H1 (cell line): ENCODE results near the gene SDSL. TPM values are rescaled to one million over a fixed set of nuclear protein-coding genes. Genes with fewer than 3 reads are reported as not detected.

ENCODE experiments used
- CTCF ChIA-PET: fragments of 300-600 bp; sonication (Branson Sonifier 250); formaldehyde crosslinking; loops from one replicate; lab custom pipeline; 2021; ENCODE audit not compliant: partially characterized antibody; lab: Charles Lee
- POLR2A ChIA-PET: fragments of 300-600 bp; sonication (Branson Sonifier 250); formaldehyde crosslinking; loops from one replicate; lab custom pipeline; 2021; ENCODE audit warnings: inconsistent platforms; ENCODE audit not compliant: partially characterized antibody; lab: Charles Lee
- DNase-seq, 2 experiments: peaks; one replicate each; pipeline versions ENCODE4 v3.0.0 to v3.0.0-alpha.2; 2010 to 2022; ENCODE audit warnings: low spot score in 2 of 2, low read depth in 1 of 2, mixed read lengths in 1 of 2
- FAIRE-seq: peaks from 2 replicates; lab custom pipeline; 2011; peaks lifted over from hg19 to GRCh38; lab: Jason Lieb, UNC
- H2AFZ ChIP-seq: 2 replicates; pipeline ENCODE4 v1.8.1; 2012; ENCODE audit warnings: low read length, inconsistent platforms
- H2AK5ac ChIP-seq: 2 replicates; pipeline ENCODE4 v1.6.1; 2013; ENCODE audit warnings: low read depth, low read length
- H2BK120ac ChIP-seq: replicated peaks from 2 replicates; pipeline ENCODE3; 2013; ENCODE audit warnings: low read depth, low read length, inconsistent platforms
- H2BK12ac ChIP-seq: 2 replicates; pipeline ENCODE4 v1.6.1; 2013; ENCODE audit warnings: low read depth, low read length
- H2BK15ac ChIP-seq: 2 replicates; pipeline ENCODE4 v1.6.1; 2013; ENCODE audit warnings: low read length
- H2BK20ac ChIP-seq: 2 replicates; pipeline ENCODE4 v1.6.1; 2013; ENCODE audit warnings: low read length
- H2BK5ac ChIP-seq: 2 replicates; pipeline ENCODE4 v1.6.1; 2013; ENCODE audit warnings: low read depth, low read length
- H3K14ac ChIP-seq: 2 replicates; pipeline ENCODE4 v1.6.1; 2013; ENCODE audit warnings: inconsistent platforms; ENCODE audit not compliant: insufficient read length
- H3K18ac ChIP-seq: 2 replicates; pipeline ENCODE4 v1.6.1; 2013; ENCODE audit warnings: low read length; ENCODE audit errors: extremely low read depth
- H3K23ac ChIP-seq: 2 replicates; pipeline ENCODE4 v1.6.1; 2013; ENCODE audit warnings: inconsistent platforms; ENCODE audit not compliant: insufficient read length
- H3K23me2 ChIP-seq: 2 replicates; pipeline ENCODE4 v1.6.1; 2013; ENCODE audit warnings: low read depth, low read length
- H3K27ac ChIP-seq: 2 replicates; pipeline ENCODE4 v1.6.1; 2011; ENCODE audit warnings: low read depth, low read length, inconsistent platforms
- H3K27me3 ChIP-seq, 4 experiments: replicated peaks in 1 of 4; 1 replicate in 1 of 4; 2 replicates in 3 of 4; pipeline versions ENCODE4 v1.6.1 to v1.8.1; 2011 to 2013; ENCODE audit warnings: low read length in 3 of 4, mild to moderate bottlenecking in 3 of 4, inconsistent platforms in 2 of 4, mixed read lengths in 2 of 4, moderate library complexity in 1 of 4; ENCODE audit not compliant: control insufficient read depth in 3 of 4, insufficient read depth in 3 of 4; ENCODE audit errors: extremely low read depth in 1 of 4
- H3K36me3 ChIP-seq, 4 experiments: 2 replicates each; pipeline versions ENCODE4 v1.6.1 to v1.8.1; 2011 to 2013; ENCODE audit warnings: mild to moderate bottlenecking in 4 of 4, low read length in 3 of 4, moderate library complexity in 2 of 4, control low read depth in 1 of 4, inconsistent platforms in 1 of 4; ENCODE audit not compliant: insufficient read depth in 4 of 4, control insufficient read depth in 2 of 4
- H3K4ac ChIP-seq: replicated peaks from 2 replicates; pipeline ENCODE3; 2013; ENCODE audit warnings: low read length, low read depth, mixed read lengths, inconsistent platforms; ENCODE audit not compliant: insufficient read length
- H3K4me1 ChIP-seq, 4 experiments: replicated peaks in 1 of 4; 1 replicate in 1 of 4; 2 replicates in 3 of 4; pipeline versions ENCODE4 v1.6.1 to v1.8.1; 2011 to 2013; ENCODE audit warnings: low read length in 3 of 4, inconsistent platforms in 2 of 4, mixed read lengths in 1 of 4; ENCODE audit not compliant: insufficient read depth in 4 of 4, control insufficient read depth in 3 of 4
- H3K4me2 ChIP-seq, 2 experiments: 2 replicates each; pipeline versions ENCODE4 v1.6.1 to v1.8.1; 2011 to 2013; ENCODE audit warnings: low read depth in 2 of 2, low read length in 2 of 2, control low read depth in 1 of 2, inconsistent platforms in 1 of 2, mild to moderate bottlenecking in 1 of 2; ENCODE audit not compliant: insufficient read depth in 1 of 2
- H3K4me3 ChIP-seq, 4 experiments: fragments of 200-600, 300-600 bp in 1 of 4; sonication (generic), shearing (Covaris generic), sonication (Bioruptor Twin) in 1 of 4; 2 replicates each; pipeline versions ENCODE4 v1.5.1 to v1.8.1; 2011 to 2016; ENCODE audit warnings: low read length in 4 of 4, low read depth in 3 of 4, control low read depth in 2 of 4, inconsistent platforms in 2 of 4, mild to moderate bottlenecking in 2 of 4, mixed read lengths in 1 of 4, moderate library complexity in 1 of 4; ENCODE audit not compliant: insufficient read depth in 2 of 4; ENCODE audit errors: extremely low read depth in 1 of 4
- H3K56ac ChIP-seq: replicated peaks from 2 replicates; pipeline ENCODE3; 2013; ENCODE audit warnings: low read depth, mild to moderate bottlenecking, mixed read lengths, low read length, inconsistent platforms; ENCODE audit not compliant: insufficient read length
- H3K79me1 ChIP-seq: 2 replicates; pipeline ENCODE4 v1.6.1; 2013; ENCODE audit warnings: low read depth, low read length, control low read depth
- H3K79me2 ChIP-seq, 2 experiments: 2 replicates each; pipeline versions ENCODE4 v1.6.1 to v1.8.1; 2012 to 2013; ENCODE audit warnings: low read length in 2 of 2, mild to moderate bottlenecking in 2 of 2, inconsistent platforms in 1 of 2; ENCODE audit not compliant: insufficient read depth in 2 of 2, control insufficient read depth in 1 of 2
- H3K9ac ChIP-seq, 4 experiments: replicated peaks in 1 of 4; 1 replicate in 1 of 4; 2 replicates in 3 of 4; pipeline versions ENCODE4 v1.6.1 to v1.8.1; 2011 to 2013; ENCODE audit warnings: low read depth in 3 of 4, low read length in 3 of 4, control low read depth in 2 of 4, mild to moderate bottlenecking in 2 of 4, moderate library complexity in 2 of 4, inconsistent platforms in 1 of 4; ENCODE audit errors: extremely low read depth in 1 of 4
- H3K9me3 ChIP-seq, 2 experiments: 2 replicates each; pipeline versions ENCODE4 v1.6.1 to v1.8.1; 2012 to 2013; ENCODE audit warnings: mild to moderate bottlenecking in 2 of 2, moderate library complexity in 2 of 2, control low read depth in 1 of 2, inconsistent platforms in 1 of 2, low read depth in 1 of 2, low read length in 1 of 2, mixed read lengths in 1 of 2; ENCODE audit not compliant: insufficient read depth in 2 of 2
- H4K20me1 ChIP-seq, 2 experiments: replicated peaks in 1 of 2; 2 replicates each; pipeline versions ENCODE3 to v1.8.1; 2011 to 2013; ENCODE audit warnings: inconsistent platforms in 2 of 2, low read length in 2 of 2, mild to moderate bottlenecking in 1 of 2; ENCODE audit not compliant: insufficient read depth in 2 of 2, control insufficient read depth in 1 of 2
- H4K5ac ChIP-seq: 2 replicates; pipeline ENCODE4 v1.6.1; 2013; ENCODE audit warnings: low read length, low read depth, mixed read lengths, inconsistent platforms; ENCODE audit not compliant: insufficient read length
- H4K8ac ChIP-seq: 2 replicates; pipeline ENCODE4 v1.8.0; 2013; ENCODE audit warnings: mild to moderate bottlenecking, moderate library complexity, low read length, inconsistent platforms; ENCODE audit not compliant: insufficient read depth; ENCODE audit errors: extremely low read depth
- H4K91ac ChIP-seq: replicated peaks from 2 replicates; pipeline ENCODE3; 2013; ENCODE audit warnings: low read length, mixed read lengths, inconsistent platforms; ENCODE audit not compliant: insufficient read length
- JUND ChIP-seq: IDR thresholded peaks from 2 replicates; pipeline ENCODE4 v1.6.1; 2011; ENCODE audit warnings: mild to moderate bottlenecking, improper control_type of control experiment, low read length
- POLR2A ChIP-seq, 2 experiments: IDR thresholded peaks; 1 replicate in 1 of 2; 2 replicates in 1 of 2; pipeline ENCODE4 v1.6.1; 2011; ENCODE audit warnings: low read depth in 2 of 2, low read length in 2 of 2, mild to moderate bottlenecking in 2 of 2; ENCODE audit errors: control extremely low read depth in 1 of 2
- SIX5 ChIP-seq: IDR thresholded peaks from 2 replicates; pipeline ENCODE4 v1.6.1; 2011; ENCODE audit warnings: mild to moderate bottlenecking, low read depth, low read length
- TAF1 ChIP-seq: IDR thresholded peaks from 2 replicates; pipeline ENCODE4 v1.6.1; 2011; ENCODE audit warnings: mild to moderate bottlenecking, low read depth, low read length
- TAF7 ChIP-seq: optimal IDR thresholded peaks from 2 replicates; pipeline ENCODE3; 2011; ENCODE audit warnings: low read depth, mild to moderate bottlenecking, inconsistent platforms, low read length, moderate library complexity, borderline replicate concordance
- TBP ChIP-seq: IDR thresholded peaks from 2 replicates; pipeline ENCODE4 v1.6.1; 2011; ENCODE audit warnings: low read depth, low read length, improper control_type of control experiment
- WGBS, 2 experiments: shearing (Covaris generic) in 1 of 2; methylation state at CpG; one replicate each; pipeline versions ENCODE4 v1.1.6 to v1.1.7; 2013 to 2015; ENCODE audit warnings: low lambda C conversion rate in 2 of 2, mixed read lengths in 2 of 2, inconsistent platforms in 1 of 2, low coverage in 1 of 2, missing lambda C conversion rate in 1 of 2; ENCODE audit not compliant: insufficient replicate concordance in 2 of 2, insufficient coverage in 1 of 2, insufficient read length in 1 of 2; ENCODE audit errors: extremely low coverage in 1 of 2, missing lambda C conversion rate in 1 of 2; 5-methylcytosine and 5-hydroxymethylcytosine counted together
- long read RNA-seq, 2 experiments: library from RNA in 1 of 2; library from capped mRNA in 1 of 2; stranded (forward); transcript quantifications; one replicate each; pipeline ENCODE4 v2.0.0, GENCODE V29; 2021; ENCODE audit warnings: inconsistent platforms in 1 of 2
- polyA minus RNA-seq, 3 experiments: library from RNA; depleted of rRNA, polyadenylated mRNA; stranded (reverse); fragments of >200 nt; gene quantifications; 1 replicate in 2 of 3; 2 replicates in 1 of 3; pipeline ENCODE4 v1.2.3, GENCODE V29; 2011
- polyA plus RNA-seq, 7 experiments: library from polyadenylated mRNA; depleted of rRNA in 3 of 7; stranded (reverse) in 5 of 7; unstranded in 2 of 7; fragments of >200 nt in 5 of 7; fragments of 200-250 nt in 2 of 7; gene quantifications; 1 replicate in 5 of 7; 2 replicates in 1 of 7; 4 replicates in 1 of 7; pipeline versions ENCODE4 v1.2.1 to v1.2.3, GENCODE V29; 2011 to 2013; ENCODE audit warnings: missing spikeins in 2 of 7, mixed read lengths in 2 of 7
- total RNA-seq: library from RNA; stranded (reverse); fragmentation: NEBNext Ultra II Directional; extraction: Animal tissue kit (Norgen Biotek cat#: 25700); gene quantifications from 2 replicates; pipeline ENCODE4 v1.2.1, GENCODE V29; 2021

SDSL gene
- total RNA-seq: 0.69 TPM in 1 of 2 replicates, not detected in the other
- 1.3 and 1.7 TPM in 2 replicates for polyA plus RNA-seq (2011; rRNA removed)
- 1.5 TPM for polyA plus RNA-seq (2011; cell fraction: cytosol; rRNA removed)
- 1.5 TPM for polyA plus RNA-seq (2011; cell fraction: nucleus; rRNA removed)
- polyA plus RNA-seq (2012, experiment 1 of 2): 0.42 to 0.74 TPM (median 0.53 TPM) in 3 of 4 replicates, not detected in the other
- 0.42 TPM for polyA plus RNA-seq (2012, experiment 2 of 2)
- 0.28 TPM for polyA plus RNA-seq (2013, experiment 1 of 2)
- 0.15 TPM for polyA plus RNA-seq (2013, experiment 2 of 2)
- 0.27 TPM in 1 of 2 replicates, not detected in the other for polyA minus RNA-seq (2011; rRNA and poly(A)+ RNA removed)
- not detected for polyA minus RNA-seq (2011; cell fraction: cytosol; rRNA and poly(A)+ RNA removed)
- not detected for polyA minus RNA-seq (2011; cell fraction: nucleus; rRNA and poly(A)+ RNA removed)
- long read RNA-seq, experiment 1, partial matches to known transcripts: 1 of 1 reads
- long read RNA-seq, experiment 1, other reads (novel, unspliced or antisense): 0 of 1 reads
- long read RNA-seq, experiment 2: 0 reads

- Histone ChIP-seq H3K27me3 (no peaks in the 10 kb centered on the region), H3K23me2 (peaks cover 5% of the 10 kb centered on the region), H4K20me1 (no peaks in the 10 kb centered on the region), H3K4me1 (peaks cover 0 to 7% (median 5%) of the 10 kb centered on the region in 4 experiments; a peak in 5 of 7 replicates), H4K8ac (peak within 1 kb of the TSS; percentile 95), H3K27ac (no peak within 1 kb of the TSS), H3K18ac (peak within 1 kb of the TSS; percentile 19), H3K4ac (peak within 1 kb of the TSS; percentile 28), H2AK5ac (no peak within 1 kb of the TSS), H3K9me3 (no peaks in the 10 kb centered on the region), H2BK20ac (no peak within 1 kb of the TSS; the same call in 1 of the 2 replicates), H4K91ac (no peak within 1 kb of the TSS), H2BK120ac (peak within 1 kb of the TSS; percentile 28), H3K14ac (no peak within 1 kb of the TSS), H2BK15ac (peak within 1 kb of the TSS; percentile 92), H4K5ac (no peak within 1 kb of the TSS), H3K36me3 (no peaks in the 10 kb centered on the region), H3K23ac (no peak within 1 kb of the TSS), H3K56ac (no peak within 1 kb of the TSS), H3K4me2 (peak within 1 kb of the TSS in 1 of 2 experiments; percentile 0; a peak in 1 of 4 replicates), H3K79me2 (no peaks in the 10 kb centered on the region), H3K4me3 (no peak within 1 kb of the TSS), H2BK5ac (peak within 1 kb of the TSS; percentile 52; the same call in 1 of the 2 replicates), H3K9ac (peak within 1 kb of the TSS in 2 of 4 experiments; percentile 25 to 38; a peak in 2 of 7 replicates), H2AFZ (peak within 1 kb of the TSS; percentile 4; the same call in 1 of the 2 replicates), H3K79me1 (no peaks in the 10 kb centered on the region), H2BK12ac (0 out of 2 replicates have a peak within 1 kb of the TSS, but pooled peaks have one; percentile 60)
- ChIA-PET POLR2A (interaction anchor here (0.6 to 0.9 kb wide), 4 partner anchors 48 to 236 kb away, joined by 3 to 4 read pairs (median 3); no protein-coding TSS in a partner anchor), CTCF (interaction anchor here (0.7 to 1.8 kb wide), 4 partner anchors 17 to 118 kb away, joined by 3 to 5 read pairs (median 4); no protein-coding TSS in a partner anchor)
- TF ChIP-seq SIX5: no peak
- TF ChIP-seq TAF7: peak; percentile 36
- peak; percentile 60; the same call in 1 of the 2 replicates for TF ChIP-seq TAF1
- TF ChIP-seq JUND: peak; percentile 73; the same call in 1 of the 2 replicates
- peak in 1 of 2 experiments; percentile 11; a peak in 1 of 3 replicates for TF ChIP-seq POLR2A (IDR thresholded peaks at IDR 0.05; ENCODE audit: control extremely low read depth in 1 of 2, low read depth in 2 of 2, low read length in 2 of 2)
- peak; percentile 20; the same call in 1 of the 2 replicates for TF ChIP-seq TBP
- DNase-seq (peak in 1 of 2 experiments; percentile 29), FAIRE-seq (no peak)
- 74% methylated on average over 12 of the region's 13 CpGs; no CpG with 5 or more reads in 1 of the 2 experiments for WGBS, 2 experiments
Observed at GRCh38 chr12:113422030-113422885, at the start of gene SDSL. Gene SDSL, plus strand, starts transcription at chr12:113422380. Its CDS starts 5,603 bp downstream, at chr12:113427983.
